Measurements from ENCODE around the gene BCHE.

BCHE gene

DNA sequence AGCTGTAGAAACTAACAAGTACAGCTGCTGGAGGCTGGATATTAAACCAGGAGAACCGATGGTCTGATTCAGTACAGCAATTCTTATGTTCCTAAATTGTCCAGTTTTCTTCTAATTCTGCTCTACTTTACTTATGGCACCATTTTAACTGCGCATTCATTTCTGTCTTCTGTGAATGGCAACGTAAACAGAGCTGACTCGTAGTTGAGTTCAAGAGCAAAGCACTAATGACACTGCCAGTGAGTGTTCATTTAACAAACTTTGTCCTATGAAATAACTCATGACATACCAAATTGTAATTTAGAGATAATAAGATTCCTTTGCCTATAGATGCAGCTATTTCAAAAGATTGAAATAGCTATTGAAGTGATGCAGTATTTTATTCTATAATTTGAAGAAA, 48.7 kb downstream of the BCHE start:
- no peaks in the 10 kb centered on the region for H3K36me3 ChIP-seq (ENCODE audit: control insufficient read depth, insufficient read depth, low read length)
- H3K27me3 ChIP-seq (replicated peaks; ENCODE audit: control insufficient read depth, insufficient read depth, low read length) = no peaks in the 10 kb centered on the region
- DNase-seq (ENCODE audit: extremely low read depth, insufficient read length) = no peak
- H3K4me3 ChIP-seq (replicated peaks; ENCODE audit: low read depth, low read length) = no peak overlapping the region
- TF ChIP-seq, protein P1, sequence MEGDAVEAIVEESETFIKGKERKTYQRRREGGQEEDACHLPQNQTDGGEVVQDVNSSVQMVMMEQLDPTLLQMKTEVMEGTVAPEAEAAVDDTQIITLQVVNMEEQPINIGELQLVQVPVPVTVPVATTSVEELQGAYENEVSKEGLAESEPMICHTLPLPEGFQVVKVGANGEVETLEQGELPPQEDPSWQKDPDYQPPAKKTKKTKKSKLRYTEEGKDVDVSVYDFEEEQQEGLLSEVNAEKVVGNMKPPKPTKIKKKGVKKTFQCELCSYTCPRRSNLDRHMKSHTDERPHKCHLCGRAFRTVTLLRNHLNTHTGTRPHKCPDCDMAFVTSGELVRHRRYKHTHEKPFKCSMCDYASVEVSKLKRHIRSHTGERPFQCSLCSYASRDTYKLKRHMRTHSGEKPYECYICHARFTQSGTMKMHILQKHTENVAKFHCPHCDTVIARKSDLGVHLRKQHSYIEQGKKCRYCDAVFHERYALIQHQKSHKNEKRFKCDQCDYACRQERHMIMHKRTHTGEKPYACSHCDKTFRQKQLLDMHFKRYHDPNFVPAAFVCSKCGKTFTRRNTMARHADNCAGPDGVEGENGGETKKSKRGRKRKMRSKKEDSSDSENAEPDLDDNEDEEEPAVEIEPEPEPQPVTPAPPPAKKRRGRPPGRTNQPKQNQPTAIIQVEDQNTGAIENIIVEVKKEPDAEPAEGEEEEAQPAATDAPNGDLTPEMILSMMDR (IDR thresholded peaks at IDR 0.05; ENCODE audit: insufficient read depth, low read length, poor library complexity, severe bottlenecking) = no peak

DNA sequence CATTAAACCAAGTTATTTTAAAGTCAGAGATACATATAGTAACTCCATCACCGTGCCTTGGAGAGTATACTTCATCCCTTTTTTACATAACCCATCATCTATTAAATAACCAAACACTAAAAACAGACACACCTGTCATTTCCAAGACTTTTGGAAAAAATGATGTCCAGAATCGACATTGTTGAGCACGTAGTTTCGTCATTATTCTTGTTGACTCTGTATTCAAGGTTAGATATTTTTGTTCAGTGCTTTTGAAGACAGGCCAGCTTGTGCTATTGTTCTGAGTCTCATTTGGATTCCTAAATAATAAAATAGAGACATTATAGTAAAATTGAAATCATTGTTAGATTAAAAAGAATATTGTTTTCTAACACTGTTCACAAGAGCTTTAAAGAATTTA, 51.2 kb downstream of the BCHE start:
- Histone ChIP-seq H3K36me3 (ENCODE audit: control insufficient read depth, insufficient read depth, low read length) (no peaks in the 10 kb centered on the region), H3K27me3 (replicated peaks; ENCODE audit: control insufficient read depth, insufficient read depth, low read length) (no peaks in the 10 kb centered on the region), H3K4me3 (replicated peaks; ENCODE audit: low read depth, low read length) (no peak overlapping the region)
- no peak for DNase-seq (ENCODE audit: extremely low read depth, insufficient read length)
- TF ChIP-seq, protein P1 (IDR thresholded peaks at IDR 0.05; ENCODE audit: insufficient read depth, low read length, poor library complexity, severe bottlenecking) = no peak

DNA sequence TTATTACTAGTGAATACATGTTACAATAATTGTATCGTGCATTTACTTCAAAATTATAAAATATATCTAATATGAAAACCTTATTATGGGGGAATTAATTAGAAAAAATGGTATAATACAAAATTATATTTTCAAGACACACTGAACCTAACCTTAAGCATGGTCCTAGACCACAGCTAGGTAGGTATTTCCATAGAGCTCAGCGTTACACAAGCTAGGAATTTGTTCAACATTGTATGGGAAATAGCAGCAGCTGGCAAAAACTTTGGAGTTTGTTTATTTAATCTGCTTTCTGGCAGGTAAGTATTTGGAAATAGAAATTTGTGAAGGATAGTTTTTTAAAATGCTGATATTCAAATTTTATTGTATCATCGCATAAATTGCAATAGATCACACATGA, 52.9 kb downstream of the BCHE start:
- DNase-seq (ENCODE audit: extremely low read depth, insufficient read length) = no peak
- H3K36me3 ChIP-seq (ENCODE audit: control insufficient read depth, insufficient read depth, low read length) = no peaks in the 10 kb centered on the region
- no peaks in the 10 kb centered on the region for H3K27me3 ChIP-seq (replicated peaks; ENCODE audit: control insufficient read depth, insufficient read depth, low read length)
- no peak overlapping the region for H3K4me3 ChIP-seq (replicated peaks; ENCODE audit: low read depth, low read length)
- TF ChIP-seq, protein P1 (IDR thresholded peaks at IDR 0.05; ENCODE audit: insufficient read depth, low read length, poor library complexity, severe bottlenecking) = no peak

DNA sequence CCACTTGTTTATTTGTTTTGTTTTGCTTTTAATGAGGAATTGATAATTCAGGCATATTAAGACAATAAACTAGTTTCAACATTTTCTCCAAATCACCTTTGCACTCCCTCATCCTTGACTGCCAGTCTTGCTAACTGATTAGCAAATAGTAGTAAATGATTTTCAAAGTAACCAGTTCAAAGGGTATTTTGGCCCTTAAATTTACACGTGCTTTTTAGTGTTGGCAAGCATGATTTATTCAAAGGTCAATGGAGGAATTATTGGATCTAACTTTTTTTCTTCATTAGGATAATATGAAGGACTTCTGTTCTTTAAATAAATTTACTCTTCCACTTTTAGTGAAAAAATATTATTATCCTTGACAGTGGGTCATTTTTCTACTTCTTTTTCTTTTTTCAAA, 53.8 kb downstream of the BCHE start:
- no peaks in the 10 kb centered on the region for H3K36me3 ChIP-seq (ENCODE audit: control insufficient read depth, insufficient read depth, low read length)
- H3K27me3 ChIP-seq (replicated peaks; ENCODE audit: control insufficient read depth, insufficient read depth, low read length) = no peaks in the 10 kb centered on the region
- H3K4me3 ChIP-seq (replicated peaks; ENCODE audit: low read depth, low read length) = no peak overlapping the region
- DNase-seq (ENCODE audit: extremely low read depth, insufficient read length) = no peak
- TF ChIP-seq, protein P1 (IDR thresholded peaks at IDR 0.05; ENCODE audit: insufficient read depth, low read length, poor library complexity, severe bottlenecking) = no peak

DNA sequence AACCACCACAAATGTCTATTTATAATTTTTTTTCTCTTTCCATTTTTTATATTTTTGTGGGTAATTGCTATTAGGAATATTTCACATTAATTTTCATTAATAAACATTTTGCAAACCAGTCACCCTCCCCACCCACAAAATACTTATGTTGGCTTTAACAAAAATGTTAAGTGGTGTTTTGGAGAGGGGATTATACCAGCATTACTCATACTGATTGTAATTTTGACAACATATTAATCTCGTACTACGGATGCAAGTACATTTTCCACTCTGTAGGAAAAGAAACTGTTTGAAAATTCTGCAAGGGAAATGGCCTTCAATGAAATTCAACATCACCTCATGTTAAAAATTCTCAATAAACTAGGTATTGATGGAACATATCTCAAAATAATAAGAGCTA, 58.3 kb downstream of the BCHE start:
- DNase-seq (ENCODE audit: extremely low read depth, insufficient read length) = no peak
- no peaks in the 10 kb centered on the region for H3K36me3 ChIP-seq (ENCODE audit: control insufficient read depth, insufficient read depth, low read length)
- H3K4me3 ChIP-seq (replicated peaks; ENCODE audit: low read depth, low read length) = no peak overlapping the region
- TF ChIP-seq, protein P1 (IDR thresholded peaks at IDR 0.05; ENCODE audit: insufficient read depth, low read length, poor library complexity, severe bottlenecking) = no peak
- no peaks in the 10 kb centered on the region for H3K27me3 ChIP-seq (replicated peaks; ENCODE audit: control insufficient read depth, insufficient read depth, low read length)

DNA sequence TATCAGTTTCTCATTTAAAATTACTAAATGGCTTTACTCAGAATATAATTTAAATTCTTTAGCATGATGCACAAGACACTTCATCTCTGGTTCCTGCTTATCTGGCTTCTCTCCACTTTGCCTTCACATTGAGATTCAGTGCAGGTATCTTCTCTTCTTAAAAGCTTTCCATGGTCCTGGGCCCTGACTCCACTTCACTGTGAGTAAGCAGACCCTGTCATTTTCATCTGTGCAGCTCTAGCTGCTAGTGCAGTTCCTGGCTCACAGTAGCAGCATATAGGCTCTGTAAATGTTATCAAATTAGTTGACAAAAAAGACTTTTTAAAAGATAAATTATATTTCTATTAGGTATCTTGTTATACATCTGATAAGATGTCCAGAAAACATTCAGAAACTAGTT, 58.8 kb downstream of the BCHE start:
- TF ChIP-seq, protein P1 (IDR thresholded peaks at IDR 0.05; ENCODE audit: insufficient read depth, low read length, poor library complexity, severe bottlenecking) = no peak
- H3K36me3 ChIP-seq (ENCODE audit: control insufficient read depth, insufficient read depth, low read length) = no peaks in the 10 kb centered on the region
- no peaks in the 10 kb centered on the region for H3K27me3 ChIP-seq (replicated peaks; ENCODE audit: control insufficient read depth, insufficient read depth, low read length)
- no peak for DNase-seq (ENCODE audit: extremely low read depth, insufficient read length)
- no peak overlapping the region for H3K4me3 ChIP-seq (replicated peaks; ENCODE audit: low read depth, low read length)

Measured in GM06990 (cell line).